HepG2 (cell line): ENCODE data around the gene ABHD17A. TPM values are rescaled to one million over a fixed set of nuclear protein-coding genes. Genes with fewer than 3 reads are reported as not detected.

Experiments
- HDAC1 ChIP-seq: sonication (generic); formaldehyde crosslinking; IDR thresholded peaks from 2 replicates; pipeline ENCODE4 v1.5.1; 2020; ENCODE audit warnings: mild to moderate bottlenecking, missing genetic modification reagents
- NR3C1 ChIP-seq: sonication (generic); formaldehyde crosslinking; IDR thresholded peaks from 2 replicates; pipeline ENCODE4 v1.4.0; 2020; ENCODE audit warnings: missing genetic modification reagents
- RBAK ChIP-seq: sonication (generic); formaldehyde crosslinking; IDR thresholded peaks from 2 replicates; pipeline ENCODE4 v1.5.1; 2020; ENCODE audit warnings: mild to moderate bottlenecking, missing genetic modification reagents
- TBX2 ChIP-seq: sonication (generic); formaldehyde crosslinking; IDR thresholded peaks from 2 replicates; pipeline ENCODE4 v1.5.0; 2020; ENCODE audit warnings: missing genetic modification reagents, mild to moderate bottlenecking, borderline replicate concordance
- ZFP90 ChIP-seq: sonication (generic); formaldehyde crosslinking; IDR thresholded peaks from 2 replicates; pipeline ENCODE4 v1.8.0; 2022; ENCODE audit warnings: missing genetic modification reagents, mild to moderate bottlenecking, inconsistent platforms, borderline replicate concordance
- ZNF572 ChIP-seq: sonication (generic); formaldehyde crosslinking; IDR thresholded peaks from 2 replicates; pipeline ENCODE4 v1.5.1; 2020; ENCODE audit warnings: mild to moderate bottlenecking, missing genetic modification reagents
- ZNF616 ChIP-seq: sonication (generic); formaldehyde crosslinking; IDR thresholded peaks from 2 replicates; pipeline ENCODE4 v1.5.0; 2020; ENCODE audit warnings: low read depth, mild to moderate bottlenecking, missing genetic modification reagents
- ZNF777 ChIP-seq: sonication (generic); formaldehyde crosslinking; IDR thresholded peaks from 2 replicates; pipeline ENCODE4 v1.4.0; 2020; ENCODE audit warnings: missing genetic modification reagents
- ZNF781 ChIP-seq: sonication (generic); formaldehyde crosslinking; IDR thresholded peaks from 2 replicates; pipeline ENCODE4 v1.5.1; 2020; ENCODE audit warnings: borderline replicate concordance, mild to moderate bottlenecking, missing genetic modification reagents; ENCODE audit errors: not compliant biosample characterization
- ZNF841 ChIP-seq: sonication (generic); formaldehyde crosslinking; IDR thresholded peaks from 2 replicates; pipeline ENCODE4 v1.8.1; 2023; ENCODE audit warnings: missing genetic modification reagents, borderline replicate concordance
- polyA plus RNA-seq, 8 experiments: library from polyadenylated mRNA; depleted of rRNA in 3 of 8; stranded (reverse) in 7 of 8; unstranded in 1 of 8; fragments of >200 nt; fragmentation: Illumina TruSeq in 4 of 8; extraction: Trizol in 4 of 8; gene quantifications; 2 replicates each; pipeline versions ENCODE4 v1.2.1 to v1.2.3, GENCODE V29; 2011 to 2016; ENCODE audit warnings: low read depth in 4 of 8, missing spikeins in 1 of 8, mixed read lengths in 1 of 8; ENCODE audit not compliant: insufficient read depth in 1 of 8
- total RNA-seq, 5 experiments: library from RNA; depleted of rRNA; stranded (reverse); fragments of >200 nt; fragmentation: Illumina TruSeq; extraction: Trizol; gene quantifications; 2 replicates each; pipeline ENCODE4 v1.2.3, GENCODE V29; 2016; ENCODE audit warnings: low read depth in 1 of 5
- TF ChIP-seq, protein P1 (sequence below), 2 experiments: sonication (generic) in 1 of 2; formaldehyde crosslinking in 1 of 2; IDR thresholded peaks; 2 replicates each; pipeline versions ENCODE4 v1.4.0 to v1.6.1; 2016 to 2020; ENCODE audit warnings: borderline replicate concordance in 1 of 2, low read depth in 1 of 2, mild to moderate bottlenecking in 1 of 2, missing genetic modification reagents in 1 of 2
- TF ChIP-seq, protein P2 (sequence below): fragments of 450-650 bp; IDR thresholded peaks from 2 replicates; pipeline ENCODE4 v1.6.1; 2016
- TF ChIP-seq, protein P3 (sequence below): sonication (generic); formaldehyde crosslinking; IDR thresholded peaks from 2 replicates; pipeline ENCODE4 v1.4.0; 2020; ENCODE audit warnings: missing genetic modification reagents, borderline replicate concordance
- TF ChIP-seq, protein P4 (sequence below): sonication (generic); formaldehyde crosslinking; conservative IDR thresholded peaks from 2 replicates; pipeline ENCODE4 v1.4.0; 2020; ENCODE audit warnings: missing genetic modification reagents
- TF ChIP-seq, protein P5 (sequence below): IDR thresholded peaks from 2 replicates; pipeline ENCODE4 v1.6.1; 2016; ENCODE audit warnings: low read depth, control low read depth
- TF ChIP-seq, protein P6 (sequence below): IDR thresholded peaks from 2 replicates; pipeline ENCODE4 v1.6.1; 2012; ENCODE audit warnings: inconsistent platforms

ABHD17A gene
- total and polyA plus RNA-seq, 2 of the 13 experiments (the other 11 are each of a cell fraction or from before 2014, with no cell fraction given), result 27.7 to 40.8 TPM

DNA sequence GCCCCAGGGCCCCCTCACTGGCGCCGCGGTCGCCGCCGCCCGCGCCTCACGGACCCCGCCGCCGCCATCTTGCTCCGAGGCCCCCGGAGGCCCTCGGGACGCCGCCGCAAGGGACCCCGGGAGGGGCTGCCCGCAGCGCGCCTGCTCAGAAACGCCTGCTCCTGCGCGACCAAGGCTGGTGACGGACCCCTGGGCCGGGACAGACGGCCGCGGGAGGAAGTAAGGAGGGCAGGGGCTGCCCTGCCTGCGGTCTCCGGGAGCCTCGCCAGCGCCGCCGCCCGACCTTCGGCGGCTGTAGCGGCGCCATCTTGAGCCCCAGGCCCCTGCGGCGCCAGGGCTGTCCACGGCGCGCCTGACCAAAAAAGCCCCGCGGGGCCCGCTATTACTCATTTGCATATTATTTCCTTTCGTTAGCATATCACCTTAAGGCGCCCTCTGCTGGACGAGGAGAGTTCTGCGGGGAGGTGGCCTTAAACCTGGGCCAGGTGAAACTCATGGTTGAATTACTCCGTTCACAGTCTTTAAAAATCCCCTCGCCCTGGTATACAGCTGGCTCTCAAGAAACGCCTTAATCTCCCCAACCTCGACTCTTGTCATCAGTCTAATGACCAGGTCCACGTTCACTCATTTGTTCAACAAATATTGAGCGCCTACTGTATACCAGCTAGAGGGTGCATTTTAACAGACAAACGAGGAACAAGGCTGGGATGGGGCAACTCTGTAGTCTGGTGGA, 36.7 kb downstream of the ABHD17A start, which contains the start of gene REXO1 (continued):
- no peak for TF ChIP-seq ZFP90 (CRISPR knock-in tag)
- no peak for TF ChIP-seq ZNF777 (CRISPR knock-in tag)
- TF ChIP-seq ZNF572 (CRISPR knock-in tag), result no peak
- peak; percentile 56 for TF ChIP-seq HDAC1 (CRISPR knock-in tag)
- TF ChIP-seq, protein P1, sequence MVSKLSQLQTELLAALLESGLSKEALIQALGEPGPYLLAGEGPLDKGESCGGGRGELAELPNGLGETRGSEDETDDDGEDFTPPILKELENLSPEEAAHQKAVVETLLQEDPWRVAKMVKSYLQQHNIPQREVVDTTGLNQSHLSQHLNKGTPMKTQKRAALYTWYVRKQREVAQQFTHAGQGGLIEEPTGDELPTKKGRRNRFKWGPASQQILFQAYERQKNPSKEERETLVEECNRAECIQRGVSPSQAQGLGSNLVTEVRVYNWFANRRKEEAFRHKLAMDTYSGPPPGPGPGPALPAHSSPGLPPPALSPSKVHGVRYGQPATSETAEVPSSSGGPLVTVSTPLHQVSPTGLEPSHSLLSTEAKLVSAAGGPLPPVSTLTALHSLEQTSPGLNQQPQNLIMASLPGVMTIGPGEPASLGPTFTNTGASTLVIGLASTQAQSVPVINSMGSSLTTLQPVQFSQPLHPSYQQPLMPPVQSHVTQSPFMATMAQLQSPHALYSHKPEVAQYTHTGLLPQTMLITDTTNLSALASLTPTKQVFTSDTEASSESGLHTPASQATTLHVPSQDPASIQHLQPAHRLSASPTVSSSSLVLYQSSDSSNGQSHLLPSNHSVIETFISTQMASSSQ (IDR thresholded peaks at IDR 0.05; ENCODE audit: low read depth), result no peak
- TF ChIP-seq, protein P1 (CRISPR knock-in tag; IDR thresholded peaks at IDR 0.05; ENCODE audit: borderline replicate concordance), result no peak
- TF ChIP-seq ZNF841 (CRISPR knock-in tag), result no peak
- TF ChIP-seq NR3C1 (CRISPR knock-in tag), result no peak
- TF ChIP-seq TBX2 (CRISPR knock-in tag), result peak; percentile 85
- TF ChIP-seq ZNF781, result no peak
- TF ChIP-seq, protein P2, sequence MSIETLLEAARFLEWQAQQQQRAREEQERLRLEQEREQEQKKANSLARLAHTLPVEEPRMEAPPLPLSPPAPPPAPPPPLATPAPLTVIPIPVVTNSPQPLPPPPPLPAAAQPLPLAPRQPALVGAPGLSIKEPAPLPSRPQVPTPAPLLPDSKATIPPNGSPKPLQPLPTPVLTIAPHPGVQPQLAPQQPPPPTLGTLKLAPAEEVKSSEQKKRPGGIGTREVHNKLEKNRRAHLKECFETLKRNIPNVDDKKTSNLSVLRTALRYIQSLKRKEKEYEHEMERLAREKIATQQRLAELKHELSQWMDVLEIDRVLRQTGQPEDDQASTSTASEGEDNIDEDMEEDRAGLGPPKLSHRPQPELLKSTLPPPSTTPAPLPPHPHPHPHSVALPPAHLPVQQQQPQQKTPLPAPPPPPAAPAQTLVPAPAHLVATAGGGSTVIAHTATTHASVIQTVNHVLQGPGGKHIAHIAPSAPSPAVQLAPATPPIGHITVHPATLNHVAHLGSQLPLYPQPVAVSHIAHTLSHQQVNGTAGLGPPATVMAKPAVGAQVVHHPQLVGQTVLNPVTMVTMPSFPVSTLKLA, result no peak
- TF ChIP-seq, protein P3, sequence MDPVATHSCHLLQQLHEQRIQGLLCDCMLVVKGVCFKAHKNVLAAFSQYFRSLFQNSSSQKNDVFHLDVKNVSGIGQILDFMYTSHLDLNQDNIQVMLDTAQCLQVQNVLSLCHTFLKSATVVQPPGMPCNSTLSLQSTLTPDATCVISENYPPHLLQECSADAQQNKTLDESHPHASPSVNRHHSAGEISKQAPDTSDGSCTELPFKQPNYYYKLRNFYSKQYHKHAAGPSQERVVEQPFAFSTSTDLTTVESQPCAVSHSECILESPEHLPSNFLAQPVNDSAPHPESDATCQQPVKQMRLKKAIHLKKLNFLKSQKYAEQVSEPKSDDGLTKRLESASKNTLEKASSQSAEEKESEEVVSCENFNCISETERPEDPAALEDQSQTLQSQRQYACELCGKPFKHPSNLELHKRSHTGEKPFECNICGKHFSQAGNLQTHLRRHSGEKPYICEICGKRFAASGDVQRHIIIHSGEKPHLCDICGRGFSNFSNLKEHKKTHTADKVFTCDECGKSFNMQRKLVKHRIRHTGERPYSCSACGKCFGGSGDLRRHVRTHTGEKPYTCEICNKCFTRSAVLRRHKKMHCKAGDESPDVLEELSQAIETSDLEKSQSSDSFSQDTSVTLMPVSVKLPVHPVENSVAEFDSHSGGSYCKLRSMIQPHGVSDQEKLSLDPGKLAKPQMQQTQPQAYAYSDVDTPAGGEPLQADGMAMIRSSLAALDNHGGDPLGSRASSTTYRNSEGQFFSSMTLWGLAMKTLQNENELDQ, result no peak
- TF ChIP-seq RBAK (CRISPR knock-in tag), result no peak
- TF ChIP-seq, protein P4, sequence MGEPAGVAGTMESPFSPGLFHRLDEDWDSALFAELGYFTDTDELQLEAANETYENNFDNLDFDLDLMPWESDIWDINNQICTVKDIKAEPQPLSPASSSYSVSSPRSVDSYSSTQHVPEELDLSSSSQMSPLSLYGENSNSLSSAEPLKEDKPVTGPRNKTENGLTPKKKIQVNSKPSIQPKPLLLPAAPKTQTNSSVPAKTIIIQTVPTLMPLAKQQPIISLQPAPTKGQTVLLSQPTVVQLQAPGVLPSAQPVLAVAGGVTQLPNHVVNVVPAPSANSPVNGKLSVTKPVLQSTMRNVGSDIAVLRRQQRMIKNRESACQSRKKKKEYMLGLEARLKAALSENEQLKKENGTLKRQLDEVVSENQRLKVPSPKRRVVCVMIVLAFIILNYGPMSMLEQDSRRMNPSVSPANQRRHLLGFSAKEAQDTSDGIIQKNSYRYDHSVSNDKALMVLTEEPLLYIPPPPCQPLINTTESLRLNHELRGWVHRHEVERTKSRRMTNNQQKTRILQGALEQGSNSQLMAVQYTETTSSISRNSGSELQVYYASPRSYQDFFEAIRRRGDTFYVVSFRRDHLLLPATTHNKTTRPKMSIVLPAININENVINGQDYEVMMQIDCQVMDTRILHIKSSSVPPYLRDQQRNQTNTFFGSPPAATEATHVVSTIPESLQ (CRISPR knock-in tag), result no peak
- TF ChIP-seq, protein P5, sequence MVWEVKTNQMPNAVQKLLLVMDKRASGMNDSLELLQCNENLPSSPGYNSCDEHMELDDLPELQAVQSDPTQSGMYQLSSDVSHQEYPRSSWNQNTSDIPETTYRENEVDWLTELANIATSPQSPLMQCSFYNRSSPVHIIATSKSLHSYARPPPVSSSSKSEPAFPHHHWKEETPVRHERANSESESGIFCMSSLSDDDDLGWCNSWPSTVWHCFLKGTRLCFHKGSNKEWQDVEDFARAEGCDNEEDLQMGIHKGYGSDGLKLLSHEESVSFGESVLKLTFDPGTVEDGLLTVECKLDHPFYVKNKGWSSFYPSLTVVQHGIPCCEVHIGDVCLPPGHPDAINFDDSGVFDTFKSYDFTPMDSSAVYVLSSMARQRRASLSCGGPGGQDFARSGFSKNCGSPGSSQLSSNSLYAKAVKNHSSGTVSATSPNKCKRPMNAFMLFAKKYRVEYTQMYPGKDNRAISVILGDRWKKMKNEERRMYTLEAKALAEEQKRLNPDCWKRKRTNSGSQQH (CRISPR knock-in tag), result no peak
- no peak for TF ChIP-seq ZNF616 (CRISPR knock-in tag)
- TF ChIP-seq, protein P6, sequence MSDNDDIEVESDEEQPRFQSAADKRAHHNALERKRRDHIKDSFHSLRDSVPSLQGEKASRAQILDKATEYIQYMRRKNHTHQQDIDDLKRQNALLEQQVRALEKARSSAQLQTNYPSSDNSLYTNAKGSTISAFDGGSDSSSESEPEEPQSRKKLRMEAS, result peak; percentile 36; the same call in 1 of the 2 replicates
